Upper lobe of left lung (tissue), 6 donors: ENCODE measurements around the gene NRDC. TPM values are rescaled to one million over a fixed set of nuclear protein-coding genes. Genes with fewer than 3 reads are reported as not detected.

Source experiments
- ATAC-seq, 2 donors: fragments of 200-7000 bp; cut with Tn5 transposase; one replicate each; pipeline ENCODE4 v1.9.1; 2022; ENCODE audit warnings: mild to moderate bottlenecking in 2 of 2, moderate library complexity in 2 of 2; ENCODE audit not compliant: low FRiP score in 2 of 2
- DNase-seq, 2 donors: peaks; one replicate each; pipeline ENCODE4 v3.0.0-alpha.2; 2019 to 2020
- H3K27ac ChIP-seq, 4 donors: fragments of 200-600 bp; sonication (generic); one replicate each; pipeline ENCODE4 v1.5.1; 2016 to 2019
- H3K27me3 ChIP-seq, 4 donors: fragments of 200-600 bp; sonication (generic); one replicate each; pipeline ENCODE4 v1.5.1; 2017 to 2019
- H3K36me3 ChIP-seq, 4 donors: fragments of 200-600 bp; sonication (generic); one replicate each; pipeline ENCODE4 v1.5.1; 2016 to 2019
- H3K4me1 ChIP-seq, 4 donors: fragments of 200-600 bp; sonication (generic); one replicate each; pipeline ENCODE4 v1.5.1; 2018 to 2019
- H3K4me3 ChIP-seq, 4 donors: fragments of 200-600 bp; sonication (generic); one replicate each; pipeline ENCODE4 v1.5.1; 2017 to 2019; ENCODE audit warnings: mild to moderate bottlenecking in 2 of 4, moderate library complexity in 1 of 4
- H3K9me3 ChIP-seq, 4 donors: fragments of 200-600 bp; sonication (generic); one replicate each; pipeline ENCODE4 v1.5.1; 2018 to 2019
- CTCF ChIP-seq, 6 experiments: fragments of 450-650 bp in 4 of 6; fragments of 200-600 bp in 2 of 6; sonication (generic) in 2 of 6; IDR thresholded peaks; one replicate each; pipeline ENCODE4 v1.5.1; 2016 to 2019; ENCODE audit warnings: antibody characterized with exemption in 6 of 6
- EP300 ChIP-seq, 4 donors: sonication (generic); formaldehyde crosslinking; IDR thresholded peaks; one replicate each; pipeline ENCODE4 v1.5.1; 2017; ENCODE audit warnings: antibody characterized with exemption in 4 of 4, control low read depth in 2 of 4
- POLR2A ChIP-seq, 4 donors: fragments of 450-650 bp; IDR thresholded peaks; one replicate each; pipeline ENCODE4 v1.5.1; 2016 to 2017; ENCODE audit warnings: antibody characterized with exemption in 4 of 4, mild to moderate bottlenecking in 2 of 4
- POLR2AphosphoS5 ChIP-seq, 2 donors: sonication (generic); formaldehyde crosslinking; IDR thresholded peaks; one replicate each; pipeline ENCODE4 v1.5.1; 2017; ENCODE audit warnings: antibody characterized with exemption in 2 of 2
- WGBS, 2 donors: methylation state at CpG; one replicate each; pipeline ENCODE4 v1.1.5; 2017 to 2018; 5-methylcytosine and 5-hydroxymethylcytosine counted together
- total RNA-seq, 6 donors: library from RNA; depleted of rRNA in 4 of 6; stranded (reverse); fragments of >200 nt in 4 of 6; gene quantifications; one replicate each; pipeline versions ENCODE4 v1.1.0 to v1.2.1, GENCODE V29; 2016 to 2021
- donor health status: DM: no; HTN: no; CAD: no; lungs with moderate emphysema.
- donor health status: DM: no; HTN: yes; CAD: no; lungs with severe emphysema.

NRDC gene
- total RNA-seq, 6 donors from 2014 or later, result 52.5 to 149 (median 106) TPM

GRCh38 chr1:51753969-51754368, 124.6 kb downstream of the NRDC start:
- Histone ChIP-seq H3K27ac (no peak overlapping the region), H3K36me3 (peaks cover 0 to 21% (median 1%) of the 10 kb centered on the region in 4 donors), H3K9me3 (no peaks in the 10 kb centered on the region), H3K4me3 (no peak overlapping the region), H3K27me3 (no peaks in the 10 kb centered on the region), H3K4me1 (no peaks in the 10 kb centered on the region)
- ATAC-seq, result no peak
- DNase-seq, result no peak
- TF ChIP-seq EP300 (IDR thresholded peaks at IDR 0.05) (no peak), POLR2A (IDR thresholded peaks at IDR 0.05) (no peak), CTCF (IDR thresholded peaks at IDR 0.05) (no peak), POLR2AphosphoS5 (IDR thresholded peaks at IDR 0.05) (no peak)

GRCh38 chr1:51752073-51752948, 126.2 kb downstream of the NRDC start:
- DNase-seq (no peak), ATAC-seq (no peak)
- no peaks in the 10 kb centered on the region for H3K4me1 ChIP-seq
- H3K27ac ChIP-seq, result no peak overlapping the region
- no peak overlapping the region for H3K4me3 ChIP-seq
- WGBS, 2 donors, result 96 to 97% methylated on average over 11 of the region's 11 CpGs
- no peaks in the 10 kb centered on the region for H3K9me3 ChIP-seq
- peaks cover 0 to 26% (median 1%) of the 10 kb centered on the region in 4 donors for H3K36me3 ChIP-seq
- no peaks in the 10 kb centered on the region for H3K27me3 ChIP-seq
- TF ChIP-seq POLR2AphosphoS5 (IDR thresholded peaks at IDR 0.05) (no peak), CTCF (IDR thresholded peaks at IDR 0.05) (no peak), EP300 (IDR thresholded peaks at IDR 0.05) (no peak), POLR2A (IDR thresholded peaks at IDR 0.05) (no peak)

- ATAC-seq, result no peak
- H3K27me3 ChIP-seq, result no peaks in the 10 kb centered on the region
- TF ChIP-seq EP300 (IDR thresholded peaks at IDR 0.05) (no peak), POLR2AphosphoS5 (IDR thresholded peaks at IDR 0.05) (no peak), POLR2A (IDR thresholded peaks at IDR 0.05) (no peak), CTCF (IDR thresholded peaks at IDR 0.05) (no peak)
- no peaks in the 10 kb centered on the region for H3K9me3 ChIP-seq
- H3K4me3 ChIP-seq, result no peak overlapping the region
- H3K36me3 ChIP-seq, result peaks cover 0 to 30% (median 1%) of the 10 kb centered on the region in 4 donors
- no peaks in the 10 kb centered on the region for H3K4me1 ChIP-seq
- H3K27ac ChIP-seq, result no peak overlapping the region
- DNase-seq, result no peak
- WGBS, 2 donors, result 94 to 100% methylated on average over 1 of the region's 1 CpG
Observed at GRCh38 chr1:51750729-51751128, 127.8 kb downstream of the NRDC start.

GRCh38 chr1:51750218-51750617, 128.3 kb downstream of the NRDC start:
- Histone ChIP-seq H3K4me1 (no peaks in the 10 kb centered on the region), H3K9me3 (no peaks in the 10 kb centered on the region), H3K27ac (no peak overlapping the region), H3K27me3 (no peaks in the 10 kb centered on the region), H3K36me3 (peaks cover 0 to 30% (median 1%) of the 10 kb centered on the region in 4 donors), H3K4me3 (no peak overlapping the region)
- no peak for ATAC-seq
- 95 to 99% methylated on average over 3 of the region's 3 CpGs for WGBS, 2 donors
- TF ChIP-seq CTCF (IDR thresholded peaks at IDR 0.05) (no peak), EP300 (IDR thresholded peaks at IDR 0.05) (no peak), POLR2A (IDR thresholded peaks at IDR 0.05) (no peak)
- no peak for DNase-seq

- Histone ChIP-seq H3K4me3 (no peak overlapping the region), H3K4me1 (no peaks in the 10 kb centered on the region), H3K27me3 (no peaks in the 10 kb centered on the region), H3K9me3 (no peaks in the 10 kb centered on the region), H3K27ac (no peak overlapping the region), H3K36me3 (peaks cover 0 to 30% (median 1%) of the 10 kb centered on the region in 4 donors)
- TF ChIP-seq POLR2AphosphoS5 (IDR thresholded peaks at IDR 0.05), result no peak
- no peak for TF ChIP-seq POLR2A (IDR thresholded peaks at IDR 0.05)
- TF ChIP-seq EP300 (IDR thresholded peaks at IDR 0.05), result no peak
- TF ChIP-seq CTCF (IDR thresholded peaks at IDR 0.05), result no peak
- DNase-seq, result no peak
- 97 to 98% methylated on average over 3 of the region's 3 CpGs for WGBS, 2 donors
- ATAC-seq, result no peak
Observed at GRCh38 chr1:51749151-51749550, 129.4 kb downstream of the NRDC start.
